HCT116 (cell line): ENCODE results near the gene BATF3.

Experiments used
- CBX3 ChIP-seq: IDR thresholded peaks from 2 replicates; pipeline ENCODE4 v1.6.1; 2012; ENCODE audit warnings: low read depth
- EZH2 ChIP-seq: fragments of 200-600 bp; sonication (generic); IDR thresholded peaks from 2 replicates; pipeline ENCODE4 v1.6.1; 2017; ENCODE audit warnings: antibody characterized with exemption, mixed run types
- POLR2A ChIP-seq: IDR thresholded peaks from 2 replicates; pipeline ENCODE4 v1.7.0; 2011; ENCODE audit warnings: borderline replicate concordance; ENCODE audit not compliant: insufficient read depth, insufficient read length; ENCODE audit errors: extremely low read depth
- ZFX ChIP-seq: fragments of 450-650 bp; IDR thresholded peaks from 2 replicates; pipeline ENCODE4 v1.6.1; 2017
- TF ChIP-seq, protein P1 (sequence below): IDR thresholded peaks from 2 replicates; pipeline ENCODE4 v1.6.1; 2012
- TF ChIP-seq, protein P2 (sequence below), 3 experiments: fragments of 200-600 bp in 1 of 3; sonication (generic) in 1 of 3; IDR thresholded peaks in 2 of 3; conservative IDR thresholded peaks in 1 of 3; 2 replicates each; pipeline ENCODE4 v1.5.1; 2012 to 2017; ENCODE audit warnings: low read depth in 2 of 3, low read length in 2 of 3, antibody characterized with exemption in 1 of 3, borderline replicate concordance in 1 of 3, control low read depth in 1 of 3, mild to moderate bottlenecking in 1 of 3, mixed read lengths in 1 of 3, mixed run types in 1 of 3, moderate library complexity in 1 of 3; ENCODE audit not compliant: insufficient read depth in 1 of 3

DNA sequence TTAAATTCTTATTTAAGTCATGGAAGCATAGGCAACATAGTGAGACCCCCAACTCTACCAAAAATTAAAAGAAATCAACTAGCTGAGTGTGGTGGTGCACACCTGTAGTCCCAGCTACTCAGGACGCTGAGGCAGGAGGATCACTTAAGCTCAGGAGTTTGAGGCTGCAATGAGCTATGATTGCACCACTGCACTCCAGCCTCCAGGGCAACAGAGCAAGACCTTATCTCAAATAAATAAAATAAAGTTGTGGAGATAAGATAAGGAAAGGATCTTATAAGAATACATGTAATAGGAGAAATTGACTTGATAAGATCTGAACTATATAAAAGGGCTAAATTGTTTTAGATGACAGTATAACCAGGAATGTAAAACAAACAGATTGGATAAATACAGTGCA lies 2.3 kb upstream of the BATF3 start:
- no peak for TF ChIP-seq CBX3
- no peak for TF ChIP-seq EZH2
- TF ChIP-seq, protein P1, sequence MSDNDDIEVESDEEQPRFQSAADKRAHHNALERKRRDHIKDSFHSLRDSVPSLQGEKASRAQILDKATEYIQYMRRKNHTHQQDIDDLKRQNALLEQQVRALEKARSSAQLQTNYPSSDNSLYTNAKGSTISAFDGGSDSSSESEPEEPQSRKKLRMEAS: no peak
- no peak for TF ChIP-seq ZFX
- TF ChIP-seq, protein P2, sequence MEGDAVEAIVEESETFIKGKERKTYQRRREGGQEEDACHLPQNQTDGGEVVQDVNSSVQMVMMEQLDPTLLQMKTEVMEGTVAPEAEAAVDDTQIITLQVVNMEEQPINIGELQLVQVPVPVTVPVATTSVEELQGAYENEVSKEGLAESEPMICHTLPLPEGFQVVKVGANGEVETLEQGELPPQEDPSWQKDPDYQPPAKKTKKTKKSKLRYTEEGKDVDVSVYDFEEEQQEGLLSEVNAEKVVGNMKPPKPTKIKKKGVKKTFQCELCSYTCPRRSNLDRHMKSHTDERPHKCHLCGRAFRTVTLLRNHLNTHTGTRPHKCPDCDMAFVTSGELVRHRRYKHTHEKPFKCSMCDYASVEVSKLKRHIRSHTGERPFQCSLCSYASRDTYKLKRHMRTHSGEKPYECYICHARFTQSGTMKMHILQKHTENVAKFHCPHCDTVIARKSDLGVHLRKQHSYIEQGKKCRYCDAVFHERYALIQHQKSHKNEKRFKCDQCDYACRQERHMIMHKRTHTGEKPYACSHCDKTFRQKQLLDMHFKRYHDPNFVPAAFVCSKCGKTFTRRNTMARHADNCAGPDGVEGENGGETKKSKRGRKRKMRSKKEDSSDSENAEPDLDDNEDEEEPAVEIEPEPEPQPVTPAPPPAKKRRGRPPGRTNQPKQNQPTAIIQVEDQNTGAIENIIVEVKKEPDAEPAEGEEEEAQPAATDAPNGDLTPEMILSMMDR (IDR thresholded peaks at IDR 0.05 in 2 of 3, conservative IDR thresholded peaks at IDR 0.05 in 1 of 3; ENCODE audit: borderline replicate concordance in 1 of 3, insufficient read depth in 1 of 3, low read depth in 2 of 3, low read length in 2 of 3): no peak
- no peak for TF ChIP-seq POLR2A
